Activated CD4-positive, alpha-beta T cell treated with anti-CD3 and anti-CD28 coated beads for 24 hours (primary cell): ENCODE data around the gene CREB3L1.

Experiments used
- DNase-seq, 2 donors: peaks; one replicate each; pipeline ENCODE4 v3.0.0-alpha.2; 2020; ENCODE audit warnings: low read depth in 2 of 2

CREB3L1 gene, protein sequence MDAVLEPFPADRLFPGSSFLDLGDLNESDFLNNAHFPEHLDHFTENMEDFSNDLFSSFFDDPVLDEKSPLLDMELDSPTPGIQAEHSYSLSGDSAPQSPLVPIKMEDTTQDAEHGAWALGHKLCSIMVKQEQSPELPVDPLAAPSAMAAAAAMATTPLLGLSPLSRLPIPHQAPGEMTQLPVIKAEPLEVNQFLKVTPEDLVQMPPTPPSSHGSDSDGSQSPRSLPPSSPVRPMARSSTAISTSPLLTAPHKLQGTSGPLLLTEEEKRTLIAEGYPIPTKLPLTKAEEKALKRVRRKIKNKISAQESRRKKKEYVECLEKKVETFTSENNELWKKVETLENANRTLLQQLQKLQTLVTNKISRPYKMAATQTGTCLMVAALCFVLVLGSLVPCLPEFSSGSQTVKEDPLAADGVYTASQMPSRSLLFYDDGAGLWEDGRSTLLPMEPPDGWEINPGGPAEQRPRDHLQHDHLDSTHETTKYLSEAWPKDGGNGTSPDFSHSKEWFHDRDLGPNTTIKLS

DNA sequence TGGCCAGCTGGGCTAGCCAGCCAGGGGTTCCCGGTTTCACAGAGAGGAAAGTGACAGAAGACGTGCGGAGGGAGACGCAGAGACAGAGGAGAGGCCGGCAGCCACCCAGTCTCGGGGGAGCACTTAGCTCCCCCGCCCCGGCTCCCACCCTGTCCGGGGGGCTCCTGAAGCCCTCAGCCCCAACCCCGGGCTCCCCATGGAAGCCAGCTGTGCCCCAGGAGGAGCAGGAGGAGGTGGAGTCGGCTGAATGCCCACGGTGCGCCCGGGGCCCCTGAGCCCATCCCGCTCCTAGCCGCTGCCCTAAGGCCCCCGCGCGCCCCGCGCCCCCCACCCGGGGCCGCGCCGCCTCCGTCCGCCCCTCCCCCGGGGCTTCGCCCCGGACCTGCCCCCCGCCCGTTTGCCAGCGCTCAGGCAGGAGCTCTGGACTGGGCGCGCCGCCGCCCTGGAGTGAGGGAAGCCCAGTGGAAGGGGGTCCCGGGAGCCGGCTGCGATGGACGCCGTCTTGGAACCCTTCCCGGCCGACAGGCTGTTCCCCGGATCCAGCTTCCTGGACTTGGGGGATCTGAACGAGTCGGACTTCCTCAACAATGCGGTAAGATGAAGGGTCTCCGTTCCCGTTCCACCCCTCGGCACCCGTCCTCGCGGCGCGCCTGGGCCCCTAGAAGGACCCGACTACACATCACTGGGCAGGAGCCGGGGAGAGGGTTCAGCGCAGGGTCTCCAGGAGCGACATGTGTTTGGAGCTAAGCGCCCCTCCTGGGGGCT, at the start of gene CREB3L1:
Gene CREB3L1 (plus strand): TSS at position 41 of the 765 bp plus-strand sequence. CDS start 450 bp downstream, at position 491.
- DNase-seq, result no peak

DNA sequence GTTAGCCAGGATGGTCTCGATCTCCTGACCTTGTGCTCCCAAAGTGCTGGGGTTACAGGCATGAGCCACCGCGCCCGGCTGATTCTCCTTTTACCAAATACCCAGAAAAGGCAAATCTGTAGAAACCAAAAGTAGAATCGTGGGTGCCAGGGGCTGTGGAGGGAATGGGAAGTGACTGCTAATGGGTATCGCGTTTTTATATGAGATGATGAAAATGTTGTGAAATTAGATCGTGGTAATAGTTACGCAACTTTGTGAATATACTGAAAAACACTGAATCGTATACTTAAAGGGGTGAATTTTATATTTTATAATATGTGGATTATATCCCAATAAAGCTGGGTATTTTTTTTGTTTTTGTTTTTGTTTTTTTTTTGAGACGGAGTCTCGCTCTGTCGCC, 48.2 kb upstream of the CREB3L1 start:
- DNase-seq, result no peak

DNA sequence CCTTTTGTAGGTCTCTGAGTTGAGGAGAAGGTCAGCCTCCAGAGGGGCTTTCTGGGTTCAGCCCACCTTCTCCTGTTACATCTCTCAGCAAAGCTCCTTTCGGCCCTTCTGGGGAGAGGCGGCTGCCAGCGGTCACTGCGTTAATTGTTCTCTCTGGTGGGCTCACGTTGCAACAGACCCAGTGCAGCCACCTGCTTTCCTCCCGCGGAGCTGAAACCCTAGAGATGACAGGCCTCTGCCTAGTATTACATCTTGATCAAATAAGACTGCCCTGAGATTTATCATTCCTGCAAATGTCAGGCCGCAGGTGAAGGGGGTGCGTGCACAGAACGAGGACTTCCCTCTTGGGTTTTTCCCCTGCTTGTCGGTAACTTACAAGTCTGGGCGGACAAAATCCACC, 43.2 kb upstream of the CREB3L1 start:
- DNase-seq, result no peak

DNA sequence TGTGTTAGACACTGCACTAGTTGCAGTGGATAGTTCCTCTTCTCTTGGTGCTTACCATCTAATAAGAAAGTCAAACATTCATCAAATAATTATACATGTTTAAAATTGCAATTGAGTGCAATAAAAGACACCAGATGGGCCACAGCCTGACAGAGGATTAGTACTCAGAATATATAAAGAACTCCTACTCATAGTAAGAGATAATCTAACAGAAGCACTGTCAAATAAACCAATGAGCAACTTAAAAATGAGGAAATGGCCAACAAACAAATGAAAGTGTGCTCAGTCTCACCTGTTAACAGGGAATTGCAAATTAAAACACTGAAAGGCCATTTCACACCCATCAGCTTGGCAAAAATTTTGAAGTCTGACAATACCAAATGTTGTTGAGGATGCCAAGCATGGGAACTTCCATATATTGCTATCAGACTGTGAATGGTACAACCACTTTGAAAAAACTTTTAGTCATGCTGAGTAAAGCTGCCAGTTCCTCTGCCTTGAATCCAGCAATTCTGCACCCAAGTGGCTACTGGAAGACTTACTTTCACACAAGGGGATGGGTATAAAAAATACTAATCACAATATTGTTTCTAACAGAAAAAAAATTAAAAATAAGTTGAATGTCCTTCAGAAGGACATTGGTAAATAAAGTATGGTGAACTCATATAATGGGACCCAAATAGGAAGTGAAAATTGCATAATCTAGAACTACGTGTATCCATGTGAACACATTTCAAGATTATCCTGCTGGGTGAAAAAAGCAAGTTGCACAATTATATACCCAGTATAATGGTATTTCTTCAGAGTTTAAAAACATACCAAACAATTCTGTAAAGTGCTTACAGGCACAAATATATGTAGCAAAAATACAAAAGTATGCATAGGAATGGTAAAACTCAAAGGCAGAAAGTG, 41.4 kb upstream of the CREB3L1 start:
- DNase-seq, result no peak

DNA sequence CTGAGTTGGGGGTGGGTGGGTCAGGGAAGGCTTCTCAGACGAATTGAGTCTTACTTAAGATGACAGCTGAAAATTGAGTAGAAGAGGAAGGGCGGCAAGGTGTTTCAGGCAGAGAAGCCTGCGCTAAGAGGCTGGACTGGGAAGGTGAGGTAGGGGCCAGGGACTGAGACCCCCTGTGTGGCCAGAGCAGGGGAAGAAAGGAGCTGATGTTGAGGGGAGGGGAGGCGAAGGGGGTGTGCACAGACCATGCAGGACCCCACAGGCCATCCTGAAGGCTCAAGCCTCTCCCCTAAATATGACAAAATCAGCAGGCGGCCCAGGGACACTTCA, 40.6 kb upstream of the CREB3L1 start:
- no peak for DNase-seq

DNA sequence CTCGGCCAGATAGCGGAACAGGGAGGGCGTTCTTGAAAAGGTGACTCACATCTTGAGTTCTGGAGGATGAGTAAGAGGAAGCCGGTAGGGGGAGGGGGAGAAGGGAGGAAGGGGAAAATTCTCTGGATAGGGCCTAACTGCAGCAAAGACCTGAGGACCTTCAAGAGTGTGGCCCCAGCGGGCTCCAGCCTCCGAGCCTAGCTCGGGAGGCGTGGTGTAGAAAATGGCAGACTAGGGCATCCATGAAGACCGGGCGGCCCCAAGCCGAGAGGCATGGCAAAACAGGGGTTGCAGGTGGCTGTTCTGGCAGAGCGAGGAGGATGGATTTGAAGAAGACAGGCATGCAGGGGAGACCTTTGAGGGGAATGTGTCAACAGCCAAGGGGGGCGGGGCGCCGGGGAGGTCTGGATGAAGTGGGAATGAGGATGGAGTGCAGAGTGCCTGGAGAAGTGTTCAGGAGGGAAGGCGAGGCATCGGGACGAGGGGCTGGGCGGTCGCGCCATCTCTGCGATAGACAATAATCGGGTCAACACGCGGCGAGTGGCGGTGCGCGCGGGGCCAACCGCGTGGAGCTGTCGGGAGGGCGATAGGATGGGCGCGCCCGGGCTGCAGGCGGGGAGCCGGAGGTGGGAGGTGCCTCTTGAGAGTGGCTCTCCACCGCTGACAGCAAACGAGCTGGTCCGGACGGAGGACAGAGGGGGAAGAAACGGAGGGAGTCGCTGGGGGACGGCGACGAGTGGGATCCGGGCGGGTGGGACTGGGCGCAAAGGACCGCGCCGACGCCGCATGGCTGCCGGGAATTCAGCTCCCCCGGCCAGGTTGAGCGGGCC, 40.0 kb upstream of the CREB3L1 start:
- peak; percentile 38 to 48 for DNase-seq

DNA sequence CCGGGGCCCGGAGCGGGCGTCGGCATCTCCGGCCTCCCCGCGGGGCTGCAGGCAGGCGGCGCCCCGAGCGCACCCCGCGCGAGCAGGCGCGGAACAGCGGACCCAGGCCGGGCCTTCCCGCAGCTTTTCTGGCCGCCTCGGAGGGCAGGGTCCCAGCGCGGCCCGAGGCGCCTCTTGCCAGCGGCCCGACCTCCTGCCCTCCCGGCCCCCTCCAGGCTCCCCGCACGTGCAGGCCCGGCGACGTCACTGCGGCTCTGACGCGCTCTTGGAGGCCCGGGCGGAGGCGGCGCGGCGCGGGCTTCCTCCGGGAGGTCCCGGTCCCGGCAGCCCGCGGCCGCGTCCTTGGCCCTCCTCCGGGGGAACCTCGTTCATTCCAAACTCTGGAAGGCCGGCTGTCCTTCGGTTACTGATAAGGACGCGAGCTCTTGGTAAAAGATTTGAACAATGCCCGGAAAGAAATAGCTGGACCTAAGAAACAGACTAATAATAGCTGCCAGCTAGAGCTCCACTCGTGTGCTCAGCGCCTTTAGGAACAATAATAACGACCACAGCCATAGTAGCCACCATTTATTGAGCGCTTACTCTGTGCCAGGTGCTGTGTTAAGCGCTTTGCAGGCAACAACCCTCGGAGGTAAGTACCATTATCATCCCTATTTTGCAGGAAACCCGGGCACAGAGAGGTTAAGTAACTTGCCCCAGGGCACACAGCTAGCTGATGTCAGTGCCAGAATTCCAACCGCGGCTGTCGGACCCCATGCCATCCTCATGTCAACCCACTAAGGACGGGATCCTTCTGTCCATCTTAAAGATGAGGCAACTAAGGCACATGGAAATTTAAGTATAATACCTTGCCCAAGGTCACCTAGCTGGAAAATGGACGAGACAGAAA, 39.1 kb upstream of the CREB3L1 start:
- DNase-seq, result peak; percentile 36 to 57

DNA sequence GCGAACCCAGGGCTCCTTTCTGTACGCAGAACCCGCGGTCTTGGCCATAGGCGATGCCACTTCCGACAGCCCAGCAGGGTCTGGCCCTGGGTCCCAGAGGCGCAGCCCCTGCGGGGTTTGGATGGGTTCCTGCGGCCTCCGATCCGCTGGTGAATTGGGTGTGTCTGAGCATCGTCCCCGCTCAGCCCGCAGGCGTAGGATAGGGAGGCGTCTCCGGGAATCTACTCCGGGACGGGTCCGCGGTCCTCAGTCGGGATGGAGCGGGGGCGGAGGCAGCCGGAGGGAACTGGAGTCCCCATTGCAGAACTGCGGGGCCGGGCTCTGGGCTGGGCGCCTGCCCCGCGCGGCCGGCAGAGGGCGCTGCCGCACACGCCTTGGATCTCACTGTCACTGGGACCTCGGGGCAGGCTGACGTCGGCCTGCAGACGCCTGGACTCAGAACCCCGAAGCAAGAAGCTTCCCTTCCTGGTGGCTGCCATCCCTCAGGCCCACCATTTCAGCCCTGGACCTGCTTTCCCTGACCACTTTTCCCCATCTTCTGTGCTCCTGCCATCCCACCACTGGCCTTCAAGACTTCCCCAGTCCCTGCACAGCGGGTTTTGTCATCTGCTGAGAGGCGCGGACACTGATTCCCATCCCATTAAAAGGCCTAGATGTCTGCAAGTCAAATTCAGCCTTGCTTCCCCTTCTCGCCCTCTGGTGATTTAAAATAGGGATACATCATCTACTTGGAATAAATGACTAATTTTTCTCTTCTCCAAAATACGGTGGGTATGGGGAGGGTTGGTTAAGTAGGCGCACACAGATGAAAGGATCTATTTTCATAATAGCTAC, 38.3 kb upstream of the CREB3L1 start:
- peak; percentile 71 to 74 for DNase-seq

DNA sequence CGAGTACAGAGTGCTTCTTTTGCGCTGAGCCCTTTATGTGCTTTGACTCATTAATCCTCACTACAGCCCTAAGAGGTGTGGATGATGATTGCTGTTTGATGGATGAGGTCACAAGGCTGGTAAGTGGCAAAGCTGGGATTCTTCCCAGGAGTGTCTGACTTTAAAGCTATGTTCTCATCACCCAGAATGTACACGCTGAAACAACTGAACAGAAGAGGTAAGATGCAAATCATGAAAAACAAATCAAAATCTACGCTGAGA, 37.7 kb upstream of the CREB3L1 start:
- DNase-seq, result no peak

DNA sequence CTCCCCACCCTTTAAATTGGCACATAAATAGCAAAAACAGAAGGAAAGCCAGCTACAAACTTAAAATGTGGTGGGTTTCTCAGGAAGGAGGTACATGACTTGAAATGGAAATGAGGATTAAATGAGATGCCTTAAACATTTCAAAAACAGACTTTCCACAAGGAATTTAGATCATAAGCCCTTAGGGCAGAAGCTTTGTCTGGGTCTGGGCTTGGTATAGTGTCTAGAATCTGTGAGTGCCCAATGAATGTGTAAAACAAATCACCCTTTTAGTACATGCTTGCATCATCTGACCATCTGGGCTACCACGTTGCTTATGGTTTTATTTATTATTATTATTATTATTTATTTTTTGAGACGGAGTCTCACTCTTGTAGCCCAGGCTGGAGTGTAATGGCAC, 37.1 kb upstream of the CREB3L1 start:
- DNase-seq, result no peak

DNA sequence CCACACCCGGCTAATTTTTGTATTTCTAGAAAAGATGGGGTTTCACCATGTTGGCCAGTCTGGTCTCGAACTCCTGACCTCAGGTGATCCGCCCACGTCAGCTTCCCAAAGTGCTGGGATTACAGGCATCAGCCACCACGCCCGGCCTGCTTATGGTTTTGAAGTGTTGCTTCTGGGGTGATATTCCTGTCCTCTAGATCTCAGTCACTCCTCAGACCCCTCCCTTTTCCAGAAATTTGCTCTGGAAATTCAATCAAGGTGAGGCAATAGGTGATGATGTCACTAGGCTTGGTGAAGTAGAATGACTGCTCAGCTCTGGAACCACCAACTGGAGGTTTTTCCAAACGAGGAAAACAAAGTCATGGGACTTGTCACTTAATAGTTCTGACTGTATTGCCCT, 36.6 kb upstream of the CREB3L1 start:
- DNase-seq, result no peak

DNA sequence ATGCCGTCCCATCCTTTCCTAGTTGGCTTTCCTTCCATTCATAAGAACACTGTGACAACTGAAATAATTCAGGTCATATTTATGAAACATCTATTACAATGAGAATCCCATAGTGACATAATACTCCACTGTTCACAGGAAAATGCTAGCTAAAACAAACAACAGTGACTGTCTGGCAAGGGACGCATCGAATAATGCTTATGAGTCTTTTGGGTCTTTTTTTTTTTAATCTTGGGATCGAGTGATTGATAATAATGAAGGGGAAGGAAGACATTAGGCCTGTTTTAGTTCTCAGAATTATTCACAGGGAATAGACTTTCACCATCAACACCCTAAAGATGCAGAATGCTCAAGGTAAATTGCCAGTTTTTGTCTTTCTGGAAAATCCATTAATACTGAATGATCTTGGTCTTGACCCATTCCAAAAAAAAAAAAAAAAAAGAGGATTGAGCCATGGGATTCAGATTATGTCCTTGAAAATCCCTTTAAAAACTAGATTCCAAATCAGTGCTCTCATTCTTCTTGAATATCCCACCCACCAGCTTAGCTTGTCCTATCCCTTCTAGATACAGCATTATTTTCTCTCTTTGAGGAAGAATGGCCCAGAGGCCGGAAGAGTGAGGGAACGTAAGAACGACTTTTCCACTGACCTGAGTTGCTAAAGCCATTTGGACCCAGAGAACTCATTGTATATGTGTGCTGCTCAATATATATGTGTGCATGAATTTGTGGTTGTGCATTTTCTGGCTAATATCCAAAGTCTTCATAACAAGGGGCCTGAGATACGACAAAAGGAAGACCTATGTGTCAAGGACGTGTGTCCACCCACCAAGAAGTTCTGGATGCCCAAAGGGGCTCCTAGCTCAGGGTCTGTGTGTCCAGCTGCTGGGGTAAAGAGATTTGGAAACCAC, 35.2 kb upstream of the CREB3L1 start:
- DNase-seq, result no peak

DNA sequence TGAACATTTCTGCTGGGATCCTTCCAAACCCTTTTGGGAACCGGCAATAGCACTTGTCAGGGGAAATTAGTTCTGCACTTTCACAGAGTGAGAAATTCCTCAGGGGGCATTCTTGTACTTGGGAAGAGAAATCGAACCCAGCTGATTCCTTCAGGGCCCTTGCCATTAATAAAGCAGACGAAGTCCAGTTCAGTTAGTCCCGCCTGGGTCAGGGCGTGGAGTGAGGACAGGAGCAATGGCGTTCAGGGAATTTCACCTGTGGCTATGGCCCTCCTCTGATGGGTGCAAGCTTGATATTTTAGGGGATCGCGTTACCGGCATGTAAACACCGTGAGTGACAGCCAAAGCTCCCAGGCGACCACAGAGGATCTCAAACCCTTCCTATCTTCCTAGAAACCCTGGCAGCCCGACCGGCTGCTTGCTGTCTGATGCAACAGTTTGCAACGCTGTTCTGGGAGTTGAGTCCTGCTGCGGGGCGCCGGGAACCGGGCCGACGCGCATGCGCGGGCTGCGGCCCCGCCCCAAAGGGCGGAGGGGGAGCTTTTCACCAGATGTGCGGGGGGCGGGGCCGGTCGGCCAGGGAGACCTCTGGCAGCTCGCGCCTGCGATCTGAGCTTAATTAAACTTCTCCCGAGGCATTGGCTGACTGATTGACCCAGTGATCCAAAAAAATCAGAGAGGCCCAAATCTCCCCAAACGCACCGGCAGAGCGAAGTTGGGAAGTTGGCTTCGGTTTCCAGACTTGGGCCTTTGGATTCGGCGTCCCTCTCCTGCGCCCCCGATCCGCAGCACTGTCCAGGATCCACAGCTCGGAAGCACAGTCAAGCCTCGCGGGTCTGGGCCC, 34.3 kb upstream of the CREB3L1 start:
- peak; percentile 86 to 91 for DNase-seq

DNA sequence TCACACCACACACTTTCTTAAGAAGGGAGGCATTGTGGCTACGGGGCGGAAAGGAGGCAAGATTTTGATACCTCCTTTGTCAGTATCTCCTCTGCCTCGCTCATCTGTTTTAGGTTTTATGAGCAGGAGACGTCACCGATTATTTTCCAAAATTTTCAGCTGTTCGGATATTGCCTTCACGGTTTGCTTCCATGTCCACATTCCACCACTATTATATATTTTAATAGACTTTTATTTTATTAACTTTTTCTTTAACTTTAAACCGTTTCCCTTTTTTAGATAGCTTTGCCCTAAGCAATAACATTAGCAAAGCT, 33.7 kb upstream of the CREB3L1 start:
- no peak for DNase-seq

DNA sequence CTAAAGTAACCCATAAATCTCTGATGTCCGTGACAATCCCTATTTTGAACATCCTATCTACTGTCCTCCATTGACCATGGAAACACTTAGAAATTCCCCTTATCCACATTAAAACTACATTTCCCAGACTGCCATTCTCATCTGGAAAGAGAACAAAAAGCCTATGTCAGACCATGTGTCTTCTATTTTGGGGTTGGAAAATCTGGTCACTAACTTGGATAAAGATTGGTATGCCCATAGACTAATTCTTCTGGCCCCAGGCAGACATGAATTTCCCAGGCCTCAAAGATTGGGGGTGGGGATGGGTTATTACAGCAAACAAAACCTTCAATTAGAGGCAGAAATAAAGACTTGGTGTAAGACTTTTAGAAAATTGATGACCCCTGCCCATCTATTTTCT, 30.9 kb upstream of the CREB3L1 start:
- no peak for DNase-seq

DNA sequence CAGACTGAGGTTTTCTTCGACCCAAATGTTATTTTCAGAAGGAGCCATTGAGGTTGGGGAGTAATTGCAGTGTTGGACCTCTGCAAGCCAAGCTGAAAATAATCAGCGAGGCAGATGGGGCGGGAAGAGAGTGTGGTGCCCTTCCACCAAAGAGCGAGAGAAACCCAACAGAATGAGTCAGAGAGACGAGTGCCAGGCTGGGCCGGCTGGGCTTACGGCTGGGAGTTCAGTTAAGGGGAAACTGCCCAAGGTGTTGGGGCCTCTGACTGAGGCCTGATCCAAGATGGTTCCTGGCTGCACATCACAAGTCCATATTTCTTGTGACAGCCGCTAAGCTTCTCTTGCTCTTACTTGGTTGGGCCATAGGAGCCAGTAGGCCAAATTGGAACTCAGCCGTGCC, 30.4 kb upstream of the CREB3L1 start:
- no peak for DNase-seq

DNA sequence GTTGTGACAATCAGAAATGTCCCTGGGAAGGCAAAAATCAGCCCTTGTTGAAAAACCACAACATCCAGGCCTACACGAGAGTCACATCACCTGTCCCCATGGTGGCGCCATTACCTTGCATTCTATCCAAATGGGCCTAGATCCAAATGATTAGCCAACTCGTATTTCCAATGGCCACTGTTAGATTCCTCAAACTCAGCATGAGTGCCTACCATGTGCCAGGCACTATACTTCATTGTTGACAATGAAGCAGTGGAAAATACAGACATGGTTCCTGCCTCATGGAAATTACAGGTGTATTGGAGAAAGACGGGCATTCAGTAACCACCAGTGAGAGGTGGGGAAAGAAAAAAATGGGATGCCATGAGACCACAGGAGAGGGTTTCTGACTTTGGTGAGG, 29.8 kb upstream of the CREB3L1 start:
- no peak for DNase-seq
